ENCODE data around the gene PLD5. TPM values are rescaled to one million over a fixed set of nuclear protein-coding genes. Genes with fewer than 3 reads are reported as not detected.

PLD5 gene
- total RNA-seq, 2 donors from 2014 or later, result 0.27 TPM; not detected in 1

DNA sequence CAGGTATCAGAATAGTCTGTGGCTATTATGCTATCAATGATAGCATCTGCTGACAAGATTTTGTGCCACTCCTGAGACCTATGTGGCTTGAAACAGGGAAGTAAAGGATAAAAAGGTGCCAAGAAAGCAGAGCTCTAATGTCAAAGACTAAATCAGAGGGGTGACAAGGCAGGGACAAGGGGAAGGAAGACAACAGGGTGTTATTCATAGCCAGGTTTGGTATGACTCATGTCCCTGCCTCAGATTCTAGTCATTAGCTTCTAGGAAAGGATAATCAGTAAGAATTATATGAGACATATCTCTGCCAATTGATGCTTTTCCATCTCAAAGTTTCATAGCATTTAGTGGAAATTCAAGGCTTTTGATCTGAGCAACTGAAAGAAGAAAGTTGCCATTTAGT, 31.8 kb upstream of the PLD5 start:
- Histone ChIP-seq H3K4me1 (no peaks in the 10 kb centered on the region), H3K36me3 (no peaks in the 10 kb centered on the region), H3K9me3 (no peaks in the 10 kb centered on the region), H3K4me3 (no peak overlapping the region), H3K27me3 (no peaks in the 10 kb centered on the region), H3K9ac (ENCODE audit: low read depth in 2 of 2, low read length in 2 of 2) (no peak overlapping the region), H3K27ac (no peak overlapping the region)
- TF ChIP-seq, protein P1, sequence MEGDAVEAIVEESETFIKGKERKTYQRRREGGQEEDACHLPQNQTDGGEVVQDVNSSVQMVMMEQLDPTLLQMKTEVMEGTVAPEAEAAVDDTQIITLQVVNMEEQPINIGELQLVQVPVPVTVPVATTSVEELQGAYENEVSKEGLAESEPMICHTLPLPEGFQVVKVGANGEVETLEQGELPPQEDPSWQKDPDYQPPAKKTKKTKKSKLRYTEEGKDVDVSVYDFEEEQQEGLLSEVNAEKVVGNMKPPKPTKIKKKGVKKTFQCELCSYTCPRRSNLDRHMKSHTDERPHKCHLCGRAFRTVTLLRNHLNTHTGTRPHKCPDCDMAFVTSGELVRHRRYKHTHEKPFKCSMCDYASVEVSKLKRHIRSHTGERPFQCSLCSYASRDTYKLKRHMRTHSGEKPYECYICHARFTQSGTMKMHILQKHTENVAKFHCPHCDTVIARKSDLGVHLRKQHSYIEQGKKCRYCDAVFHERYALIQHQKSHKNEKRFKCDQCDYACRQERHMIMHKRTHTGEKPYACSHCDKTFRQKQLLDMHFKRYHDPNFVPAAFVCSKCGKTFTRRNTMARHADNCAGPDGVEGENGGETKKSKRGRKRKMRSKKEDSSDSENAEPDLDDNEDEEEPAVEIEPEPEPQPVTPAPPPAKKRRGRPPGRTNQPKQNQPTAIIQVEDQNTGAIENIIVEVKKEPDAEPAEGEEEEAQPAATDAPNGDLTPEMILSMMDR (IDR thresholded peaks at IDR 0.05), result no peak
- intact Hi-C loops (cut with DNase I), result no loop called here
- DNase-seq, result no peak

DNA sequence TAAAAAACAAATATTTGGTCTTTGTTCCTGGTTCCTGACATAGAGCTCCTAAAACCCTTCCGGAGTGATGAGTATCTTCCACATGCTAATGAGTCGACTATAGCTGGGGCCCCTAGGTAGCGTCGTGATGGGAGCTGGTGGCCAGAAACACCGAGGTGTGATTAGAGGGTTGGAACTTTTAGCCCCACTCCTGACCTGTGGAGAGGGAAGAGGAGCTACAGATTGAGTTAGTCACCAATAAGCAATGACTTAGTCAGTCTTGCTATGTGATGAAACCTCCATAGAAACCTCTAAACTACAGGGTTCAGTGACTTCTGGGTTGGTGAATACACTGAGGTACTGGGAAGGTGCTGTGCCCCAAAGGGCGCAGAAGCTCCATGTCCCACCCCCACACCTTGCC, 30.1 kb upstream of the PLD5 start:
- H3K36me3 ChIP-seq, result no peaks in the 10 kb centered on the region
- intact Hi-C loops (cut with DNase I), result no loop called here
- H3K4me3 ChIP-seq, result no peak overlapping the region
- no peak overlapping the region for H3K9ac ChIP-seq (ENCODE audit: low read depth in 2 of 2, low read length in 2 of 2)
- DNase-seq, result no peak
- TF ChIP-seq, protein P1 (IDR thresholded peaks at IDR 0.05), result no peak
- H3K4me1 ChIP-seq, result no peaks in the 10 kb centered on the region
- no peaks in the 10 kb centered on the region for H3K9me3 ChIP-seq
- no peaks in the 10 kb centered on the region for H3K27me3 ChIP-seq
- H3K27ac ChIP-seq, result no peak overlapping the region

DNA sequence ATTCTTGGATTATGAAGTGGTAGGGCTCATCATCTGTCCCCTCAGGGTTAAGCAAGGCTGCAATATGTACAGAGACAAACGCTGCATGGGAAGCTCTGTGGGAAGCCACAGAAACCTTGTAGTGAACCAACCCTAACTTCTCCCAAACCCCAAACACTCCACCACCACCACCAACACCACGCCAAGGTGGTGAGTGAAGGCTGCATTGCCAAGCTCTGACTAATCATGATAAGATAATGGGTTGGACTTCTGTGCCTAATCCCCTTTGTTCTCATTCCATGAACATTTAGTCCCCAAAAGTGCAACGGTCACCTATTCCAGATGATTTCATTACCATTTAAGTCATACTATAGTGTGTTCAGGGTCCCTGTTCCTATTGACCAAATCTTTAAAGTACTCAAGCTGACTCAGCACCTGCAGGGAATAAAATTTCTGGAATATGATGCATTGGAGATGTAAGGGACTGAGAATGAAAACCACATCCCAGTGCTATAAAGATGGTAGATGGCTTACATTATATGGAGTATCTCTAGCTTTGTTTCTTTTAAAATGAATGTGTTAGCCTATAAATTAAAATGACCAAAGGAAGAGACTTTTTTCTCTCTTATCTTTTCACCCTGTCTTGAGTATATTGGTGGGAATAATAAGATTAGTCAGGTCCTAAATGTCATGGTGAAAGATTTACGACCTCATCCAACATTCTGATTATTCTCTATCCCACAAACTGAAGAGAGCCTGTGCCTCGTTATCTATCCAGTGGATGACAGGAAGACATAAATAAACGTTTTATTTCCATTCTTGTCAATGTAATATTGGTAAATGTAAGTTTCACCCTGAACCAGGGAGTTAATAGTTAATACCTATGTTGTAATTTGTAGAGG, 22.6 kb upstream of the PLD5 start:
- no peaks in the 10 kb centered on the region for H3K27me3 ChIP-seq
- intact Hi-C loops (cut with DNase I), result no loop called here
- H3K9me3 ChIP-seq, result no peaks in the 10 kb centered on the region
- H3K4me3 ChIP-seq, result no peak overlapping the region
- TF ChIP-seq, protein P1 (IDR thresholded peaks at IDR 0.05), result no peak
- no peaks in the 10 kb centered on the region for H3K4me1 ChIP-seq
- no peak for DNase-seq
- H3K9ac ChIP-seq (ENCODE audit: low read depth in 2 of 2, low read length in 2 of 2), result no peak overlapping the region
- no peaks in the 10 kb centered on the region for H3K36me3 ChIP-seq
- H3K27ac ChIP-seq, result no peak overlapping the region

DNA sequence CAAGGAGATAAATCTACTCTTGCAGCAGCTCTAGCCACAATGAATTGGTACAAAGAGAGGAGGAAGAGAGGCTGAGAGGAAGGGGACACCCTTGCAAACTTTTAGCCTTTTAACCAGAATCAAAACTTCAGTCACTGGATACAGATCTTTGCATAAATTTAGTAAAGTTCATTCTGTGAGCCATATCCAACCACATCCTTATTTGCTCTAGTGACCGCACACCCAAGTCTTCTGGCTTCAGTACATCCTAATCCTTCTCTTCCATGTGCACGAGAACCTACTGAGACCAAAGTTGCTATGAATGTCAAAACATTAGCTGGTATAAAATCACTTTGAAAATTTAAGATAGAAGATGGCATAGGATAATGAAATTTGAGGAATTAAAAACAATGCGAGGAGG, 21.9 kb upstream of the PLD5 start:
- no peak overlapping the region for H3K27ac ChIP-seq
- TF ChIP-seq, protein P1 (IDR thresholded peaks at IDR 0.05), result no peak
- H3K36me3 ChIP-seq, result no peaks in the 10 kb centered on the region
- no peaks in the 10 kb centered on the region for H3K4me1 ChIP-seq
- H3K4me3 ChIP-seq, result no peak overlapping the region
- no peaks in the 10 kb centered on the region for H3K27me3 ChIP-seq
- DNase-seq, result no peak
- H3K9me3 ChIP-seq, result no peaks in the 10 kb centered on the region
- intact Hi-C loops (cut with DNase I), result no loop called here
- H3K9ac ChIP-seq (ENCODE audit: low read depth in 2 of 2, low read length in 2 of 2), result no peak overlapping the region

DNA sequence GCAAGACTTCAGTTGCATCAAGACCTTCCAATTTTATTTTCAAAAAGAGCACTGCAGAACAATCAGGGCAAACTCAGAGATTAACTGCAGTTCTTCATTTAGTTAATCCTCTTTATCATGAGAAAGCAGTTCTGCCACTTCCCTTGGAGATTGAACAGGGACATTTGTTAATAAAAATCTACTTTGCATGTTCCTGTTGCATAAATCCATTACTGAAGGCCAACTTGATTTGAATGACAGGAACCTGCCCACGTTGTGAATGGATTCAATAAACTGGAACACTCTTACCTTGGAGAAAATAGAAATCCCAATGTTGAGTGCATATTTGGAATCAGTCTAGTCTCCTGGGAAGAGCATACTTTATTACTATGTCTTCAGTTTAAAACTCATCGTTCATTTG, 19.6 kb upstream of the PLD5 start:
- Histone ChIP-seq H3K4me3 (no peak overlapping the region), H3K27me3 (no peaks in the 10 kb centered on the region), H3K9ac (ENCODE audit: low read depth in 2 of 2, low read length in 2 of 2) (no peak overlapping the region), H3K4me1 (no peaks in the 10 kb centered on the region), H3K9me3 (no peaks in the 10 kb centered on the region), H3K36me3 (no peaks in the 10 kb centered on the region), H3K27ac (no peak overlapping the region)
- intact Hi-C loops (cut with DNase I), result no loop called here
- no peak for DNase-seq
- TF ChIP-seq, protein P1 (IDR thresholded peaks at IDR 0.05), result no peak

Measured in colonic mucosa (tissue), 4 donors.